DMS 273 (cell line): ENCODE data around the gene MEGF11.
A peak's percentile ranks its signal among the peaks of the same experiment; 100 is the strongest.
"Not testable (repeated sequence)": the region's sequence is repeated elsewhere in the genome, so short reads cannot be mapped to it uniquely, and the experiment has no call there.

Source experiments
- DNase-seq: peaks from one replicate; lab custom pipeline; 2025; ENCODE audit not compliant: unreplicated experiment; lab: John Stamatoyannopoulos, UW

Gene MEGF11

DNA sequence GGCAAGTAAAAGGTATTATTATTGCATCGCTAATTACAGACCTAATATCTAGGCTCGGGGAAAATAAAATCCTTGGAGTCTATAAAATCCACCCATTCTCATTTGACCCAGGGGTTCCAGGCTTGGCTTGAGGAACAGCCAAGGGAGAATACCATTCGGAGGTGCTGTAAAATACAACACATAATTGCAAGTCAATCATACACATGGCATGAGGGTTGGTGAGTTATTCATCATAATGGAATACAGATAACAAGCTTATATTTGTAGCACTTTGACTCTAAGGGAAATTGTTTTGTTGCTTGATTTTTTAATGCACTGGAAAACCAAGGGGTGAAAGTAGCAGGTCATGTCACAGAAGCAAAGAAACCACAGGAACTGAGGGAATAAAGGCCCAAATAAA, 23.0 kb upstream of the MEGF11 start:
- DNase-seq, result no peak

- DNase-seq, result no peak
These were observed 21.8 kb upstream of the MEGF11 start for GRCh38 chr15:66275352-66275751.

GRCh38 chr15:66270932-66271331, 17.4 kb upstream of the MEGF11 start:
- no peak for DNase-seq

DNA sequence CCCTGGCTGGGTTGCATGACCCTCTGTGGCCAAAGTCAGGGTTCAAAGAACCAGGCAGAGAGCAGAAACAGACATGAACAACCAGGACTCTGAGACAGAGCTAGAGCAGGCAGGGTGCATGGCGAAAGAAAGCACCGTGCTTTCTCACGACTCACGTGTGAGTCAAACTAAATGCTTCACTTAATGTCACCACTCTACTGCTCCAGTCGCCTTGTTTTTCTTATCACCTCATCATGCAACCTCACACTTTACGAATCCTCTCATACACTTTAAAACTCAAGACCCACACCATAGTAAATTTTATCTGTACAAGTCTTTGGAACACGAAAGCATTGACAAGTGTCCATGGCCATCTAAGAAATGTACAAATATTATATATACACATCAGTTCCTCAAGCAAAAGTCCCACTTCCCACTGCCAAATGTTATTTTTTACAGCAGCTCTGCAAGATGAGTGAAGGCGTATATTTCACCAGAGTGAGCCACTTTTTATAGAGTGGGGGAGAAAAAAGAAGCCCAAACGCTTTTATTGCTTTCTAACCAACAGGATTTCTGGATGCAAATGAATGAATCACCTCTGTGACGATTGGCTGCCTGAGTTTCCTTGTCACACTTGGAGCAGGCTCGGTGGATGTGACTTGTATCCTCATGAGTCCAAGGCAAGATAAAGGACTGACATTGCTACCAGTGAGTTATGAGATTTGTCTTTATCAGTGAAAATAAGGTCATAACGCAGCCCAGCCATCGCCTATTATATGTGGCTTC, 16.0 kb upstream of the MEGF11 start:
- peak; percentile 8 for DNase-seq

GRCh38 chr15:66264859-66265513, 11.4 kb upstream of the MEGF11 start:
- no peak for DNase-seq

DNA sequence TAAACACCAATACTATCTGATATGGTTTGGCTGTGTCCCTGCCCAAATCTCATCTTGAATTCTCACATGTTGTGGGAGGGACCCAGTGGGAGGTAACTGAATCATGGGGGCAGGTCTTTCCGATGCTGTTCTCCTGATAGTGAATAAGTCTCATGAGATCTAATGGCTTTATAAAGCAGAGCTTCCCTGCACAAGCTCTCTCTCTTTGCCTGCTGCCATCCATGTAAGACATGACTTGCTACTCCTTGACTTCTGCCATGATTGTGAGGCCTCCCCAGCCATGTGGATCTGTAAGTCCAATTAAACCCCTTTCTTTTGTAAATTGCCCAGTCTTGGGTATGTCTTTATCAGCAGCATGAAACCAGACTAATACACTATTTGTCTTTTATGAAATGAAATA, 9.3 kb upstream of the MEGF11 start:
- not testable (repeated sequence) for DNase-seq

DNA sequence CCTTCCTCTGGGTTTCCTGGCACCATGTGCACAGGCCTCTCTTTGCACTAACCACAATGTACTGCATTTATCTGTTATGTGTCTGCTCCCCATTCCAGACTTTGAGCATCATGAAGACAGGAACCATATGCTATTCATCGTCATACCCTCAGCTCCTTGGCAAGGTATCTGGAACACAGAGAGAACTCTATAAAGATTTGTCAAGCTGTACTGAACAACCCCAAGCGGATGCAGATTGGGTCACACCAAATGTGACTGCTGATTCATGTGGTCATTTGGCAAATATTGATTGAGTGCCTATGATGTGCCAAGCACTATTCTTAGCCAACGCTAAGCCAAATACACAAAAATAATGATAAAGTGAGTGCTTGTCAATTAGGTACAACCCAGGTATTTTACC, 7.5 kb upstream of the MEGF11 start:
- DNase-seq, result no peak

GRCh38 chr15:66256692-66257091, 3.1 kb upstream of the MEGF11 start:
- DNase-seq, result no peak

GRCh38 chr15:66254951-66255676, 1.6 kb upstream of the MEGF11 start:
- DNase-seq, result no peak

GRCh38 chr15:66254089-66254950, 770 bp upstream of the MEGF11 start:
- no peak for DNase-seq

- DNase-seq, result peak; percentile 68
These were observed 699 bp downstream of the MEGF11 start for GRCh38 chr15:66252685-66253417.

GRCh38 chr15:66251790-66252684, 1.5 kb downstream of the MEGF11 start:
- peak; percentile 72 for DNase-seq

DNA sequence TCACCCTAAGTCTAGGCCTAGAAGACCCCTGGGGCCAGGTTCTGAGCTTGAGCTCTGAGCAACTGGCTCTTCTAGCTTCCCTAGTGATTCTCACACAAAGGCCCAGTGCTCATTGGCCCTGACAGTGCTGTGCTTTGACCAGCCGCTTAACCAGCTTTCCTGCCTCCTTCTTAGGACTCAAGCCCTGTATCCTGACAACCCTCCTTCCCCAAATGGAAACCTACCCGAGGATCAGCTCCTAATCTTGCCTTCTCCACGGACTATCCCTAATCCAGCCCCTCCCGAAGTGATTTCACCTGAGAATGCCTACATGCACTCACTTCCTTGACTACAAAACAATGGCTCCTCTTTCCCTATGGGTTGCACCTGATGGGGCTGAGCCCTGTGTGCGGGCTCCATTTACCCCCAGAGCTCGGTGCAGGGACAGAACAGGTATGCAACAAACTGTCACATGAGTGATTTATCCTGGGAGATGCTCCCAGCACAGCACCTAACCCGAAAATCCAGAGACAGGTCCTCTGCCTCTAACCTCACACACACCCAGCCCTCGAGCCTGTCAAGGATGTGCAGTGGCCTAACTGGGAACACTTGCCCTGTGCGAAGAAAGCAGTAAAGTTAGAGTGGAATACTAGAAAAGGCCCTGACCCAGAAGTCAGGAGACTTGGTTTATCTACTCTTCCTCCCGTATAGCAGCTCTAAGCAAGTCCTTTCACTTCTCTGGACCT, 2.3 kb downstream of the MEGF11 start:
- no peak for DNase-seq

DNA sequence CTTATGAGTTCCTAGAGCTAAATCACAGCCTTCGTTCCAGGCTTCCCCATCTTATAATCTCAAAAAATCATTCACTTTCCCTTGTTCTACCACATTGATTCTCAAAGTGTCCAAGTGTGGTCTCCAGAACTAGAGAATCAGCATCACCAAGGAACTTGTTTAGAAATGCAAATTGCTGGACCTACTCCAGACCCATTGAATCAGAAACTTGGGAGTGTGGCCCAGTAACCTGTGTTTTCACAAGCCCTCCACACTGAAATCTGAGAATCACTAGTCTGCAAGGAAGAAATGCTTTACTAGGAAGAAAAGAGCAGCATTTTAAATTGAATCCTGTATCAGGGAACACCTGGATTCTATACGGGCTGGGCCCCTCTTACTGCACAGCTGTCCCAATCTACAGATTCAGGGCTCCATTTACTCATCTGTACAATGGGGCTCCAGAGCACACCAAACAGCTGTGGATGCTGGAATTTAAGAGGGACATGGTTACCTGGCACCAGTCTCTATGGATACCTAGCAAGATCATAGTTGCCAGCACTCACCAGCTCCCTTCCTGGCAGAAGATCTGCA, 3.9 kb downstream of the MEGF11 start:
- DNase-seq, result no peak

DNA sequence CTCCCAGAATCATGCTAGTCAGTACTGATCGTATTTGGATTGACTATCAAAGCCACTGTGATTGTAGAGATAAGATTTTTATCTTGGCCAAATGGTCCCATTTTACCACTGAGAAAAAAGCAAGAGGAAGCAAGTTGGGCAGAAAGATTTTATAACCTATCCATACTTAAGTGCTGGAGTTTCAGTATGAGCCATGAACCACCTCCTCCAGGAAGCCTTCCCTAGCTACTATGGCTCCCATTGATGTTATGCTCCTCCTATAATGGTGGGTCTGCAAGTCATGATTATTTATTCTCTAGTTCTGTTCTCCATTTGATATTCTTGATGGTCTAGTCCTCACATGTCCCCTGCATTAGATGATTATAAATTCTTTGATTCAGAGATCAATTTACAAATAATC, 6.6 kb downstream of the MEGF11 start:
- no peak for DNase-seq

GRCh38 chr15:66245832-66246231, 7.7 kb downstream of the MEGF11 start:
- DNase-seq, result not testable (repeated sequence)

DNA sequence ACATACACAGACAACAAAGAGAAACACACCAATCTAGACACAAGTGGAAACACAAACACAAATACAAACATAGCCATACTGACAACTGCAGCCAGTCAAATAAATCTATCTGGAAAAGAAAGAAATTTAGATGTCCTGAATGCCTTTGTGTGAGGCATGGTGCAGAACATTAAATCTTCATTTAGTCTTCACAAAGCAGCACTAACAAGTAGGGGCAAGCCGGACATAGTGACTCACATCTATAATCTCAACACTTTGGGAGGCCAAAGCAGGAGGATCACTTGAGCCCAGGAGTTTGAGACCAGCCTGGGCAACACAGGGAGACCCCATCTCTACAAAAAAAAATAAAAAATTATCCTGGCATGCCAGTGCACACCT, 11.7 kb downstream of the MEGF11 start:
- DNase-seq, result no peak

DNA sequence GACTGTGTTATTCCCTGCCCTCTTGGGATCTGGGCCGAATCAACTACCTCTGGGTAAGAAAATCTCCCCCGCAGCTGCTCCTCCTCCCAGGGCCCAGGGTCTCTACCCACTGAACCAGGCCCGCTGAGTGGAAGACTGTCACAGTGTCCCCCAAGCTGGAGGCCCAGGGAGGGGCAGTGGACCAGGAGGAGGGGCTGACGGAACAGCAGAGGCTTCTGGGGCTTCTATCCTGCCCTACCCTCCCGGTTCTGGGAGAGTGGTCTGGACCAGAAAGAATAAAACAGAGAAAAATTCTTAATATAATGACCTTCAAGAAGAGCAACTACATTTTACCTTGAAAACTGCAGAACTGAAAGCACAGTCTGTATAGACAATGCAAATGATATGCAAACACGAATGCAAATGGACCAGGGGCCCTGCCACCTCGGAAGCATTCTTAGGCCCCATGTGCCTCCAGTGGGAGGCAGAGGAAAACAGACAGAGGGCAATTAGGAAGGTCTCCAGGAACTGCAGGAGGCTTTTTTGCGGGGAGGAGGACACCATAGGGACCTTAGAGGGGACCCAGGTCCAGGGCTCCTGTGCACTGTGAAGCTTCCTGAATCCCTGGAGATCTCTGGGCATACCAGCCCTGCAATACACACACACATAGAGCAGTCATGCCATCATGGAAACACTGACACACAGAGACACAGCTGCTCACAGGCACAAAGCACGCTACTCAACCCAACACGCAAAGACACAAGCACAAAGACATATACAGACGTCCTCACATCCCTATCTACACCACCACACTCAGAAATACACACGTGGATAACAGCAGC, 12.3 kb downstream of the MEGF11 start:
- DNase-seq, result no peak
